ENCODE results near the gene SLC35F1.

GRCh38 chr6:118152524-118152923 lies 245.5 kb downstream of the SLC35F1 start:
- TF ChIP-seq EZH2phosphoT487 (IDR thresholded peaks at IDR 0.05; ENCODE audit: insufficient read depth, low read depth) (no peak), EZH2 (IDR thresholded peaks at IDR 0.05; ENCODE audit: insufficient read depth, poor library complexity, severe bottlenecking) (no peak)
